Stimulated activated CD4-positive, alpha-beta T cell treated with anti-CD3 and anti-CD28 coated beads, Interleukin-4, amount 100 ng/mL, for 4 hours (primary cell): Measurements from ENCODE around the gene NR0B1.

ENCODE experiments used
- DNase-seq, 2 experiments: peaks; one replicate each; pipeline ENCODE4 v3.0.0-alpha.2; 2020

Gene NR0B1

DNA sequence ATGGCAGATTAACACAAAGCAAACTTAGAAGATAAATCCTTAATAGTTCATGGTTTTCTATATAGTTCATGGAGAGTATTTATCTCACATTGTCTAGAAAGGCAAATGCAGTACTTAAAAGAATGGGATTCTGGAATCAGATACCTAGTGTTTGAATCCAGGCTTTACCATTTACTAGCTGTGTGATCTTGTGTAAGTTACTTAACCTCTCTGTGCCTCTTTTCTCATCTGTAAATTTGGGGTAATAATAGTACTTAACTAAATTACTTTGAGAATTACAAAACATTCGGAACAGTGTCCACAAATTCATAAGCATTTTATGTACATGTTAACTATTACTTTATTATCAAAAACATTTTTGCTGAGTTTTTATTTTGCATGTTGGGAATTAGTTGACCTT, 46.4 kb downstream of the NR0B1 start:
- no peak for DNase-seq

DNA sequence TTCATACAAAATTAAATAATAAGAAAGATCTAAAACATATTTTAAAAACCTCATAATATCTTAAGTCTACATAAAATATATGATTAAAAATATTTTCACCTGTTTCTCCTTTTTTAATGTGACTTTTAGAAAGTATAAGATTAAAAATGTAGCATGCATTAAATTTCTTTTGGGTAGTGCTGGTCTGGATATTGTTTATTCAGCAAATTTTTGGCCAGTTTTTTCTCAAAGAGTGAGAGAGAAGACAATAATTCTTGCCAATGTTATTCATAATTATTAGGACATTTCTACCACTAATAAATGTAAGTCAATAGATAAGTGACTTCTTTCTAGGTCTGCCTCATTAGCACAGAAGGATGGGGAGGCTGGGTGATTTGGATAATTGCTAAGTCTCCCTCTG, 48.2 kb downstream of the NR0B1 start:
- DNase-seq: no peak

DNA sequence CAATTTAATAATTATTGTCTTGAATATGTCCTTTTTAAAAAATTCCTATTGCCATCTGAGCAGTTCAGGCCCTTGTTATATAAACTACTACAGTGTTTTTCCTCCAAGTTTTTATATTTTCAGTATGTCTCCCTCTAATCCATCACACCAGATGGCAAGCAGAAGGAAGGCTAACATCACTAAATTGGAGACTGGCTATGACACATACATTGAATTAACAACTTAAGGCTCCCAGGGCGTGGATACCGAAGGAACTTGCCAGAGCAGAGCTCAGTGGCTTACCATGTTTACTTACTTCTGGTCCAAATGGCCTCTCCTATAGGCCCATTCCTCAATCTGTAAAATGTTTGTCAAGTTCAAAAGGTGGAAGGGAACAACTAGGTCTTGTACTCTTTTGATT, 49.3 kb downstream of the NR0B1 start:
- DNase-seq: no peak
